GM18870 (cell line): ENCODE results near the gene ERGIC2.
"Not testable (repeated sequence)": the region's sequence is repeated elsewhere in the genome, so short reads cannot be mapped to it uniquely, and the experiment has no call there.

ENCODE experiments used
- ATAC-seq: cut with Tn5 transposase; IDR thresholded peaks from one replicate; pipeline ENCODE4 v1.9.1; 2021; ENCODE audit warnings: moderate library complexity; ENCODE audit not compliant: unreplicated experiment

Gene ERGIC2

GRCh38 chr12:29304388-29304787 is 76.6 kb downstream of the ERGIC2 start:
- ATAC-seq = no peak

DNA sequence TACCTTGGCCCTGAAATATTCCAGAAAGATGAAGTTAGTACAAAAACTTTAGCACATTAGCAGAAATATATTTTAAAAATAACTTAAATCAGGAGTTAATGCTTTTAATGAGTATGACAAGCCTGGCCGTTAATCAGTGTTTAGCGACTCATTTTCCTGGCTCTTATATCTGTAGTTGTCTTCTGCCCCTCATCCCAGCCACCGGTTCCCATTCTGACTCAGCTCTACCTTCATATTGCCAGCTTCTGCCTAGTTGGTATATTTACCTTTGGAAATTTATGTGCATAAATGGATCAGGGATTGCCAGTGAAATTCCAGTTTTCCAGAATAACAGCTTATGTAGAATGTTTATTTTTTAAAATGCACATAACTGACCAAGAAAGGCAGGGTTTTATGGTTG is 79.9 kb downstream of the ERGIC2 start:
- no peak for ATAC-seq

GRCh38 chr12:29299633-29300032 is 81.3 kb downstream of the ERGIC2 start:
- ATAC-seq = no peak

- no peak for ATAC-seq
Observed at GRCh38 chr12:29291226-29291625, 89.7 kb downstream of the ERGIC2 start.

GRCh38 chr12:29290475-29290874 is 90.5 kb downstream of the ERGIC2 start:
- not testable (repeated sequence) for ATAC-seq

GRCh38 chr12:29288031-29288430 is 92.9 kb downstream of the ERGIC2 start:
- no peak for ATAC-seq

DNA sequence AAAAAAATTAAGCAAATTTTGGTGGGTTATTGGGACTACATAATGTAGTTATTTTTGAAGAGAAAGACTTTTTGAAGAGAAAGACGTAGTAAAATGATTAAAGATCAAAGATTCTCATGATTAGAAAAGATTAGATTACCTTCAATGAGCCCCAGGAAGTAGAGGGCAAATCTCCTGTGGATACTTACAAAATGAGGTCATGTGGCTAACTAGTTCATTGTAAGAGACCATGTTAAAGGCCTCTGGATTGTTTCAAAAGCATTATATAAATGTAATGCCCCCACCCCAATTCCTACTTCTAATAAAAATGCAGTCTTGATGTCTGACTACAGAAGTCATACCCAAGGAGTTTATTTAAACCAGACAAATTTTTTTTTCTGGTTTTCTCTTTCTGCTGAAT is 93.3 kb downstream of the ERGIC2 start:
- ATAC-seq = no peak
